ENCODE results near the gene TRIP10.

GRCh38 chr19:6700586-6701316 lies 38.7 kb upstream of the TRIP10 start:
- TF ChIP-seq POLR2A (IDR thresholded peaks at IDR 0.05; ENCODE audit: low read depth, low read length) (no peak), POLR2AphosphoS5 (IDR thresholded peaks at IDR 0.05; ENCODE audit: low read depth, low read length) (no peak)

All from GM12891 (cell line).